K562 (cell line): ENCODE measurements around the gene LRRC61. TPM values are rescaled to one million over a fixed set of nuclear protein-coding genes. Genes with fewer than 3 reads are reported as not detected.

ENCODE experiments used
- E2F4 ChIP-seq: sonication (generic); formaldehyde crosslinking; IDR thresholded peaks from 2 replicates; pipeline ENCODE4 v1.8.0; 2022; ENCODE audit warnings: mild to moderate bottlenecking, low read depth, missing genetic modification reagents
- FOXO4 ChIP-seq: fragments of 450-650 bp; formaldehyde crosslinking; IDR thresholded peaks from 2 replicates; pipeline ENCODE4 v1.4.0; 2020; ENCODE audit warnings: mild to moderate bottlenecking, moderate library complexity
- KAT8 ChIP-seq: fragments of 450-650 bp; IDR thresholded peaks from 2 replicates; pipeline ENCODE4 v1.6.1; 2016; ENCODE audit warnings: low read depth, mild to moderate bottlenecking
- MECOM ChIP-seq: fragments of 250-450 bp; sonication (Bioruptor Pico); IDR thresholded peaks from 2 replicates; pipeline ENCODE4 v1.8.0; 2022; ENCODE audit warnings: inconsistent platforms
- POLR2AphosphoS2 ChIP-seq: IDR thresholded peaks from 2 replicates; pipeline ENCODE4 v1.6.1; 2012; ENCODE audit warnings: low read length, improper control_type of control experiment
- PRMT5 ChIP-seq: sonication (generic); formaldehyde crosslinking; IDR thresholded peaks from 2 replicates; pipeline ENCODE4 v1.5.0; 2020; ENCODE audit warnings: missing genetic modification reagents
- RAD21 ChIP-seq, 2 experiments: fragments of 250-450 bp in 1 of 2; fragments of 450-650 bp in 1 of 2; sonication (Bioruptor Pico) in 1 of 2; formaldehyde crosslinking in 1 of 2; IDR thresholded peaks in 1 of 2; conservative IDR thresholded peaks in 1 of 2; 2 replicates each; pipeline versions ENCODE4 v1.4.0 to v1.8.0; 2020 to 2022; ENCODE audit warnings: mild to moderate bottlenecking in 2 of 2, moderate library complexity in 1 of 2
- SFPQ ChIP-seq: fragments of 200-400 bp; formaldehyde crosslinking; IDR thresholded peaks from 2 replicates; pipeline ENCODE4 v1.6.1; 2017; ENCODE audit warnings: mild to moderate bottlenecking, low read depth, low read length, moderate library complexity
- SP2 ChIP-seq: IDR thresholded peaks from 2 replicates; pipeline ENCODE4 v1.6.1; 2011; ENCODE audit warnings: mild to moderate bottlenecking, low read depth, low read length, moderate library complexity; ENCODE audit not compliant: poor library complexity, severe bottlenecking; ENCODE audit errors: extremely low read depth
- TCF3 ChIP-seq: sonication (generic); formaldehyde crosslinking; IDR thresholded peaks from 2 replicates; pipeline ENCODE4 v1.4.0; 2020; ENCODE audit warnings: mild to moderate bottlenecking, missing genetic modification reagents
- TRIM28 ChIP-seq: fragments of 450-650 bp; IDR thresholded peaks from 2 replicates; pipeline ENCODE4 v1.6.1; 2017
- XRCC3 ChIP-seq: fragments of 450-650 bp; IDR thresholded peaks from 2 replicates; pipeline ENCODE4 v1.6.1; 2017; ENCODE audit warnings: mild to moderate bottlenecking, moderate library complexity
- ZBTB7A ChIP-seq: IDR thresholded peaks from 2 replicates; pipeline ENCODE4 v1.6.1; 2011; ENCODE audit warnings: low read depth, mild to moderate bottlenecking, low read length, moderate library complexity, borderline replicate concordance; ENCODE audit not compliant: control insufficient read depth
- ZNF79 ChIP-seq: fragments of 250-450 bp; sonication (Bioruptor Pico); IDR thresholded peaks from 2 replicates; pipeline ENCODE4 v1.4.0; 2020; ENCODE audit warnings: low read depth, mild to moderate bottlenecking, moderate library complexity
- polyA plus RNA-seq, 8 experiments: library from polyadenylated mRNA; depleted of rRNA in 4 of 8; stranded (reverse) in 5 of 8; unstranded in 3 of 8; fragments of >200 nt; fragmentation: Nextera tagmentation in 2 of 8; fragmentation: Illumina TruSeq in 1 of 8; extraction: Ambion mirVana in 2 of 8; extraction: Trizol in 1 of 8; gene quantifications; 2 replicates each; pipeline versions ENCODE4 v1.2.1 to v1.2.3, GENCODE V29; 2011 to 2014; ENCODE audit warnings: inconsistent platforms in 1 of 8, missing spikeins in 1 of 8
- total RNA-seq, 7 experiments: library from RNA; depleted of rRNA in 6 of 7; stranded (reverse); fragments of >200 nt in 6 of 7; fragmentation: Illumina TruSeq in 2 of 7; extraction: Trizol in 2 of 7; gene quantifications; 2 replicates each; pipeline versions ENCODE4 v1.2.1 to v1.2.3, GENCODE V29; 2011 to 2021; ENCODE audit warnings: low replicate concordance in 1 of 7
- TF ChIP-seq, protein P1 (sequence below): fragments of 450-650 bp; IDR thresholded peaks from 2 replicates; pipeline ENCODE4 v1.6.1; 2016; ENCODE audit warnings: borderline replicate concordance
- TF ChIP-seq, protein P2 (sequence below): fragments of 250-450 bp; sonication (Bioruptor Pico); IDR thresholded peaks from 2 replicates; pipeline ENCODE4 v1.5.0; 2022; ENCODE audit warnings: mild to moderate bottlenecking

Gene LRRC61
- total and polyA plus RNA-seq, 9 of the 15 experiments (the other 6 are each of a cell fraction or from before 2014, with no cell fraction given): 1.3 to 55.2 (median 35.2) TPM

DNA sequence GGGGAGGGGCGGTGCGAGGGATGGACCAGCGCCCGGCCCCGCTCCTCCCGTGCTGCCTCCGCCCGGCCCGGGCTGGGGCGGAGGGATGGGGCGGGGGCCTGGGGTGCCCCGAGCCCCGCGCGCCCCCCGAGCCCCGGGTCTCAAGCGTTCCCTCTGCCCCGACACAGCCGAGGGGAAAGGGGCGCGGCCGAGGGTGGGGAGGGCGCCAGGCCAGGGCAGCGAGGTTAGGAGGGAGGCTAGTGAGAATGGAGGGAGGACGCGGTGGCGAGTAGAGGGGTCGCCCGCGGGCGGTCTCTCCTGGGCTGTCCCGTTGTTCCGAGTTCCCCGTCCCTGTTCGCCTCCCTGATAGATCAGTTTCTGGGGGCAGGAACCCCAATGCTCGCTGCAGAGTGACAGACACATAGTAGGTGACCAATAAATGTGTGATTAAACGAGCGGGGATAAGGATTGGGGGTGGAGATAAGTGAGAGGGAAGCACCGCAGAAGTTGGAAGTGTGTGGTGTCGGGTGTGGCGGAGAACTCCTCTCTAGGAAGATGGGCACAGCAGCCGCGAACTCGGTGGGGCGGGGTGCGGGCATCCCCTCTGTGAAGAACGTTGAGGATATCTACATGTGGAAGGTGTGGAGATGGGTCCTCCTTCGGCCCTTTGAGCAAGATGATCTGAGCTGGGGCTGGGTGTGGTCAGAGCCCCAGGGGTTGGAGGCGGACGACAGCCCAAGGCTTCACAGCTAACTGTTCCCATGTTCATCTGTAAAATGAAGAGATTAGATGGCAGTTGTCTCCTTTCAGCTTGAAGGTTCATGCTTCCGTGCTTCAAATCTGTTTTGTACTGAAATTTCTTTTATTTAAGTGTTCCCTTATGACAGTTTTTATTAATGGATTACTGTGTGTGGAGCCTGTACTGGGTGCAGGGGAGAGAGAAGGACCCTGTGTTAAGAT, 56.6 kb downstream of the LRRC61 start (continued):
- TF ChIP-seq, protein P1, sequence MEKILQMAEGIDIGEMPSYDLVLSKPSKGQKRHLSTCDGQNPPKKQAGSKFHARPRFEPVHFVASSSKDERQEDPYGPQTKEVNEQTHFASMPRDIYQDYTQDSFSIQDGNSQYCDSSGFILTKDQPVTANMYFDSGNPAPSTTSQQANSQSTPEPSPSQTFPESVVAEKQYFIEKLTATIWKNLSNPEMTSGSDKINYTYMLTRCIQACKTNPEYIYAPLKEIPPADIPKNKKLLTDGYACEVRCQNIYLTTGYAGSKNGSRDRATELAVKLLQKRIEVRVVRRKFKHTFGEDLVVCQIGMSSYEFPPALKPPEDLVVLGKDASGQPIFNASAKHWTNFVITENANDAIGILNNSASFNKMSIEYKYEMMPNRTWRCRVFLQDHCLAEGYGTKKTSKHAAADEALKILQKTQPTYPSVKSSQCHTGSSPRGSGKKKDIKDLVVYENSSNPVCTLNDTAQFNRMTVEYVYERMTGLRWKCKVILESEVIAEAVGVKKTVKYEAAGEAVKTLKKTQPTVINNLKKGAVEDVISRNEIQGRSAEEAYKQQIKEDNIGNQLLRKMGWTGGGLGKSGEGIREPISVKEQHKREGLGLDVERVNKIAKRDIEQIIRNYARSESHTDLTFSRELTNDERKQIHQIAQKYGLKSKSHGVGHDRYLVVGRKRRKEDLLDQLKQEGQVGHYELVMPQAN: no peak
- peak; percentile 66; the same call in 1 of the 2 replicates for TF ChIP-seq ZBTB7A
- TF ChIP-seq RAD21 (CRISPR knock-in tag; conservative IDR thresholded peaks at IDR 0.05 in 1 of 2, IDR thresholded peaks at IDR 0.05 in 1 of 2): no peak
- no peak for TF ChIP-seq TCF3 (CRISPR knock-in tag)
- TF ChIP-seq XRCC3: no peak
- no peak for TF ChIP-seq POLR2AphosphoS2
- peak; percentile 15; the same call in 1 of the 2 replicates for TF ChIP-seq MECOM (CRISPR knock-in tag)
- no peak for TF ChIP-seq KAT8
- TF ChIP-seq E2F4: no peak
- no peak for TF ChIP-seq SP2
- TF ChIP-seq SFPQ: no peak
- no peak for TF ChIP-seq FOXO4
- no peak for TF ChIP-seq TRIM28
- TF ChIP-seq PRMT5 (CRISPR knock-in tag): no peak
- no peak for TF ChIP-seq ZNF79 (CRISPR knock-in tag)
- TF ChIP-seq, protein P2, sequence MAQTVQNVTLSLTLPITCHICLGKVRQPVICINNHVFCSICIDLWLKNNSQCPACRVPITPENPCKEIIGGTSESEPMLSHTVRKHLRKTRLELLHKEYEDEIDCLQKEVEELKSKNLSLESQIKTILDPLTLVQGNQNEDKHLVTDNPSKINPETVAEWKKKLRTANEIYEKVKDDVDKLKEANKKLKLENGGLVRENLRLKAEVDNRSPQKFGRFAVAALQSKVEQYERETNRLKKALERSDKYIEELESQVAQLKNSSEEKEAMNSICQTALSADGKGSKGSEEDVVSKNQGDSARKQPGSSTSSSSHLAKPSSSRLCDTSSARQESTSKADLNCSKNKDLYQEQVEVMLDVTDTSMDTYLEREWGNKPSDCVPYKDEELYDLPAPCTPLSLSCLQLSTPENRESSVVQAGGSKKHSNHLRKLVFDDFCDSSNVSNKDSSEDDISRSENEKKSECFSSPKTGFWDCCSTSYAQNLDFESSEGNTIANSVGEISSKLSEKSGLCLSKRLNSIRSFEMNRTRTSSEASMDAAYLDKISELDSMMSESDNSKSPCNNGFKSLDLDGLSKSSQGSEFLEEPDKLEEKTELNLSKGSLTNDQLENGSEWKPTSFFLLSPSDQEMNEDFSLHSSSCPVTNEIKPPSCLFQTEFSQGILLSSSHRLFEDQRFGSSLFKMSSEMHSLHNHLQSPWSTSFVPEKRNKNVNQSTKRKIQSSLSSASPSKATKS (CRISPR knock-in tag): no peak
